Common myeloid progenitor, CD34-positive (primary cell): Measurements from ENCODE around the gene C2orf74.

Experiments used
- CTCF ChIA-PET: fragments of 350-600 bp; sonication (Branson Sonifier 250); formaldehyde crosslinking; loops from one replicate; lab custom pipeline; 2021; ENCODE audit warnings: antibody characterized with exemption; lab: Charles Lee
- POLR2A ChIA-PET: fragments of 350-600 bp; sonication (Branson Sonifier 250); formaldehyde crosslinking; loops from one replicate; lab custom pipeline; 2021; ENCODE audit warnings: antibody characterized with exemption; lab: Charles Lee
- DNase-seq, 3 donors: peaks; one replicate each; pipeline versions ENCODE4 v3.0.0 to v3.0.0-alpha.2; 2013
- H3K27ac ChIP-seq, 2 experiments: 1 replicate in 1 of 2; 2 replicates in 1 of 2; pipeline ENCODE4 v1.7.0; 2013; ENCODE audit warnings: inconsistent platforms in 2 of 2, low read length in 2 of 2, mild to moderate bottlenecking in 2 of 2, low read depth in 1 of 2, moderate library complexity in 1 of 2; ENCODE audit not compliant: severe bottlenecking in 2 of 2, insufficient read depth in 1 of 2, poor library complexity in 1 of 2
- H3K27me3 ChIP-seq, 5 experiments: replicated peaks in 2 of 5; 1 replicate in 3 of 5; 2 replicates in 2 of 5; pipeline versions ENCODE4 v1.6.1 to v1.7.0; 2013; ENCODE audit warnings: low read length in 4 of 5, mild to moderate bottlenecking in 2 of 5, moderate library complexity in 2 of 5, inconsistent platforms in 1 of 5; ENCODE audit not compliant: insufficient read depth in 5 of 5, control insufficient read depth in 4 of 5
- H3K36me3 ChIP-seq, 4 experiments: 1 replicate in 2 of 4; 2 replicates in 2 of 4; pipeline versions ENCODE4 v1.6.1 to v1.7.0; 2013; ENCODE audit warnings: low read length in 3 of 4, control low read depth in 1 of 4, mild to moderate bottlenecking in 1 of 4; ENCODE audit not compliant: control insufficient read depth in 4 of 4, insufficient read depth in 4 of 4
- H3K4me1 ChIP-seq, 4 experiments: 1 replicate in 3 of 4; 2 replicates in 1 of 4; pipeline versions ENCODE4 v1.6.1 to v1.7.1; 2013; ENCODE audit warnings: low read length in 3 of 4, mild to moderate bottlenecking in 3 of 4, control low read depth in 1 of 4, inconsistent platforms in 1 of 4, moderate library complexity in 1 of 4; ENCODE audit not compliant: control insufficient read depth in 4 of 4, insufficient read depth in 4 of 4; ENCODE audit errors: control extremely low read depth in 1 of 4
- H3K4me3 ChIP-seq, 7 experiments: 1 replicate in 4 of 7; 2 replicates in 3 of 7; pipeline versions ENCODE4 v1.5.1 to v1.7.0; 2013; ENCODE audit warnings: mild to moderate bottlenecking in 7 of 7, low read length in 6 of 7, moderate library complexity in 6 of 7, inconsistent platforms in 2 of 7, low read depth in 2 of 7, control low read depth in 1 of 7; ENCODE audit not compliant: insufficient read depth in 4 of 7, control insufficient read depth in 1 of 7; ENCODE audit errors: extremely low read depth in 1 of 7
- H3K9me3 ChIP-seq, 5 experiments: 1 replicate in 4 of 5; 2 replicates in 1 of 5; pipeline versions ENCODE4 v1.6.1 to v1.7.1; 2013; ENCODE audit warnings: low read length in 4 of 5, mild to moderate bottlenecking in 2 of 5, inconsistent platforms in 1 of 5, low read depth in 1 of 5, moderate library complexity in 1 of 5; ENCODE audit not compliant: control insufficient read depth in 4 of 5, insufficient read depth in 2 of 5; ENCODE audit errors: control extremely low read depth in 1 of 5
- WGBS: methylation state at CpG from one replicate; pipeline ENCODE4 v1.1.5; 2013; ENCODE audit not compliant: insufficient coverage; 5-methylcytosine and 5-hydroxymethylcytosine counted together

Gene C2orf74

GRCh38 chr2:61210332-61210981 lies 48.5 kb downstream of the C2orf74 start:
- ChIA-PET CTCF (interaction anchor here (0.8 to 1.1 kb wide), 2 partner anchors 10 to 32 kb away, joined by 3 read pairs; no protein-coding TSS in a partner anchor), POLR2A (no interaction called here)
- no peaks in the 10 kb centered on the region for H3K27me3 ChIP-seq
- no peaks in the 10 kb centered on the region for H3K4me1 ChIP-seq
- no peak overlapping the region for H3K27ac ChIP-seq
- H3K9me3 ChIP-seq = no peaks in the 10 kb centered on the region
- 75% methylated on average over 1 of the region's 5 CpGs for WGBS
- peaks cover 29 to 70% (median 48%) of the 10 kb centered on the region in 4 experiments for H3K36me3 ChIP-seq
- no peak for DNase-seq
- no peak overlapping the region for H3K4me3 ChIP-seq

GRCh38 chr2:61214171-61214570 lies 52.2 kb downstream of the C2orf74 start:
- H3K27me3 ChIP-seq = no peaks in the 10 kb centered on the region
- H3K4me1 ChIP-seq = no peaks in the 10 kb centered on the region
- no peak for DNase-seq
- H3K4me3 ChIP-seq = no peak overlapping the region
- H3K9me3 ChIP-seq = no peaks in the 10 kb centered on the region
- H3K27ac ChIP-seq = no peak overlapping the region
- POLR2A ChIA-PET = no interaction called here
- H3K36me3 ChIP-seq = peaks cover 16 to 58% (median 30%) of the 10 kb centered on the region in 4 experiments
- CTCF ChIA-PET = no interaction called here
- WGBS = 93% methylated on average over 4 of the region's 4 CpGs
